ENCODE measurements around the gene ZNF716. TPM values are rescaled to one million over a fixed set of nuclear protein-coding genes. Genes with fewer than 3 reads are reported as not detected.

ZNF716 gene
- total RNA-seq, 4 donors from 2014 or later, result not detected

DNA sequence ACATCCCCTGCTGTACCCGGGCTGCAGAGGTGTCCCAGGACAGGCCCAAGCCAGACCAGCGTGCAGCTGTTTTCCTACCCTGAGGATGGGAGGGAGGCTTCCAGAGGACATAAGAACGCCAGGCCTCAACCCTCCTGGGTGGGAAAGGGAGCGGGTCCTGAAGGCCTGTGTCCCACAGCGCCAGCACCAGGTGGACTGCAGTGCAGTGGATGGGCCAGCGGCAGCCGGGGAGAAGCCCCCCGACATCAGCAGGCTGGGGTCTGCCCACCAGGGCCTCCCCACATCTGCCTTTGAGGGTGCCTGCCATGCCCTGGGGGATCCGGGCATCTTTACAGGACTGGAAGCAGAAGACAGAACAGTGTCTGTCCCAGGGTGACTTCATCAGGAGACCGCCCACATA, 22.8 kb upstream of the ZNF716 start:
- WGBS, 2 donors (ENCODE audit: low coverage in 1 of 2), result 83% methylated on average over 8 of the region's 10 CpGs; no CpG with 5 or more reads in 1 of the 2 donors
- no peak for DNase-seq
- intact Hi-C loops (cut with DNase I; ENCODE audit: low total_unique reads) (no loop called here), in situ Hi-C loops (cut with MboI; ENCODE audit: low pct_ligation_motif_present in 1 of 4, low pct_unique_long_range_greater_than_20kb in 1 of 4, low sequenced_read_pairs in 3 of 4) (no loop called here)
- no peaks in the 10 kb centered on the region for H3K4me1 ChIP-seq
- H3K4me3 ChIP-seq, result no peak overlapping the region
- no peaks in the 10 kb centered on the region for H3K9me3 ChIP-seq
- TF ChIP-seq EP300 (IDR thresholded peaks at IDR 0.05; ENCODE audit: low read depth) (no peak), POLR2A (IDR thresholded peaks at IDR 0.05) (no peak), POLR2AphosphoS5 (IDR thresholded peaks at IDR 0.05) (no peak), CTCF (IDR thresholded peaks at IDR 0.05) (no peak)
- no peaks in the 10 kb centered on the region for H3K27me3 ChIP-seq
- no peaks in the 10 kb centered on the region for H3K36me3 ChIP-seq
- H3K27ac ChIP-seq, result no peak overlapping the region

GRCh38 chr7:57427594-57427993, 22.4 kb upstream of the ZNF716 start:
- no peak for TF ChIP-seq POLR2AphosphoS5 (IDR thresholded peaks at IDR 0.05)
- TF ChIP-seq EP300 (IDR thresholded peaks at IDR 0.05; ENCODE audit: low read depth), result no peak
- TF ChIP-seq POLR2A (IDR thresholded peaks at IDR 0.05), result no peak
- no peak for TF ChIP-seq CTCF (IDR thresholded peaks at IDR 0.05)
- Histone ChIP-seq H3K4me3 (no peak overlapping the region), H3K27ac (no peak overlapping the region), H3K36me3 (no peaks in the 10 kb centered on the region), H3K27me3 (no peaks in the 10 kb centered on the region), H3K4me1 (no peaks in the 10 kb centered on the region), H3K9me3 (no peaks in the 10 kb centered on the region)
- no peak for DNase-seq
- in situ Hi-C loops (cut with MboI; ENCODE audit: low pct_ligation_motif_present in 1 of 4, low pct_unique_long_range_greater_than_20kb in 1 of 4, low sequenced_read_pairs in 3 of 4), result no loop called here
- intact Hi-C loops (cut with DNase I; ENCODE audit: low total_unique reads), result no loop called here
- 88% methylated on average over 8 of the region's 8 CpGs; no CpG with 5 or more reads in 1 of the 2 donors for WGBS, 2 donors (ENCODE audit: low coverage in 1 of 2)

DNA sequence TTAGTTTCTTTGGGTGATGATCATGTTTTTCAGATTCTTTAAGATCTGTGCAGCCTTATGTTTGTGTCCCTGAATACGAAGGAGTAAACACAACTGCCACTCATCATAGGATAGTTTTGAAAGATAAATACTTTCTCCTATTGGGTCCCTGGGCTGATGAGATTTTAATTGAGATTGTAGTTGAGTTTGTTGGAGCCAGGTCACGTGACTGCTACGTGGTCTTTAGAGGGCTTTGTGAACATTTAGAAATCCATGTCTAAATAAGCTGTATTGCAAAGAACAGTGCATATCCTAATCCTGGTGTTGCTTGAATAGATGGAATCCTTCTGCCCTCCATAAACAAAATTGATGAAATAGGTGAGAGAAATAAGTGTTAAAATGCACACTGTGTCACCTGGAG, 17.4 kb upstream of the ZNF716 start:
- WGBS, 2 donors (ENCODE audit: low coverage in 1 of 2), result 45 to 51% methylated on average over 3 of the region's 3 CpGs
- Histone ChIP-seq H3K36me3 (no peaks in the 10 kb centered on the region), H3K4me3 (no peak overlapping the region), H3K27me3 (no peaks in the 10 kb centered on the region), H3K4me1 (no peaks in the 10 kb centered on the region), H3K9me3 (no peaks in the 10 kb centered on the region), H3K27ac (no peak overlapping the region)
- TF ChIP-seq POLR2A (IDR thresholded peaks at IDR 0.05) (no peak), CTCF (IDR thresholded peaks at IDR 0.05) (no peak)
- DNase-seq, result no peak
- intact Hi-C loops (cut with DNase I; ENCODE audit: low total_unique reads), result no loop called here
- in situ Hi-C loops (cut with MboI; ENCODE audit: low pct_ligation_motif_present in 1 of 4, low pct_unique_long_range_greater_than_20kb in 1 of 4, low sequenced_read_pairs in 3 of 4), result no loop called here

- in situ Hi-C loops (cut with MboI; ENCODE audit: low pct_ligation_motif_present in 1 of 4, low pct_unique_long_range_greater_than_20kb in 1 of 4, low sequenced_read_pairs in 3 of 4) (no loop called here), intact Hi-C loops (cut with DNase I; ENCODE audit: low total_unique reads) (no loop called here)
- Histone ChIP-seq H3K9me3 (peaks cover 0 to 2% of the 10 kb centered on the region in 2 donors), H3K27ac (no peak overlapping the region), H3K4me1 (no peaks in the 10 kb centered on the region), H3K4me3 (no peak overlapping the region), H3K27me3 (no peaks in the 10 kb centered on the region), H3K36me3 (no peaks in the 10 kb centered on the region)
- 94 to 95% methylated on average over 4 to 18 of the region's 19 CpGs for WGBS, 2 donors (ENCODE audit: low coverage in 1 of 2)
- TF ChIP-seq POLR2A (IDR thresholded peaks at IDR 0.05), result no peak
- TF ChIP-seq POLR2AphosphoS5 (IDR thresholded peaks at IDR 0.05), result no peak
- TF ChIP-seq CTCF (IDR thresholded peaks at IDR 0.05), result no peak
- no peak for TF ChIP-seq EP300 (IDR thresholded peaks at IDR 0.05; ENCODE audit: low read depth)
- DNase-seq, result no peak
Observed at GRCh38 chr7:57437581-57437980, 12.4 kb upstream of the ZNF716 start.
